Measurements from ENCODE around the gene CUL3.

- TF ChIP-seq, protein P1, sequence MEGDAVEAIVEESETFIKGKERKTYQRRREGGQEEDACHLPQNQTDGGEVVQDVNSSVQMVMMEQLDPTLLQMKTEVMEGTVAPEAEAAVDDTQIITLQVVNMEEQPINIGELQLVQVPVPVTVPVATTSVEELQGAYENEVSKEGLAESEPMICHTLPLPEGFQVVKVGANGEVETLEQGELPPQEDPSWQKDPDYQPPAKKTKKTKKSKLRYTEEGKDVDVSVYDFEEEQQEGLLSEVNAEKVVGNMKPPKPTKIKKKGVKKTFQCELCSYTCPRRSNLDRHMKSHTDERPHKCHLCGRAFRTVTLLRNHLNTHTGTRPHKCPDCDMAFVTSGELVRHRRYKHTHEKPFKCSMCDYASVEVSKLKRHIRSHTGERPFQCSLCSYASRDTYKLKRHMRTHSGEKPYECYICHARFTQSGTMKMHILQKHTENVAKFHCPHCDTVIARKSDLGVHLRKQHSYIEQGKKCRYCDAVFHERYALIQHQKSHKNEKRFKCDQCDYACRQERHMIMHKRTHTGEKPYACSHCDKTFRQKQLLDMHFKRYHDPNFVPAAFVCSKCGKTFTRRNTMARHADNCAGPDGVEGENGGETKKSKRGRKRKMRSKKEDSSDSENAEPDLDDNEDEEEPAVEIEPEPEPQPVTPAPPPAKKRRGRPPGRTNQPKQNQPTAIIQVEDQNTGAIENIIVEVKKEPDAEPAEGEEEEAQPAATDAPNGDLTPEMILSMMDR (IDR thresholded peaks at IDR 0.05): no peak
- TF ChIP-seq POLR2A (IDR thresholded peaks at IDR 0.05) (no peak), POLR2AphosphoS5 (IDR thresholded peaks at IDR 0.05) (no peak), EP300 (IDR thresholded peaks at IDR 0.05) (no peak)
Observed at GRCh38 chr2:224598678-224599077, 13.5 kb upstream of the CUL3 start.
